Endothelial cell (in vitro differentiated cells): ENCODE data around the gene TEX101. TPM values are rescaled to one million over a fixed set of nuclear protein-coding genes. Genes with fewer than 3 reads are reported as not detected.

ENCODE experiments used
- DNase-seq: peaks from one replicate; pipeline ENCODE4 v3.0.0; 2021; ENCODE audit warnings: low spot score
- H3K27ac Mint-ChIP-seq: one replicate; pipeline ENCODE4 v1.8.0; 2021; ENCODE audit warnings: mixed read lengths, inconsistent platforms; ENCODE audit not compliant: unreplicated experiment
- H3K27me3 Mint-ChIP-seq: one replicate; pipeline ENCODE4 v1.8.0; 2021; ENCODE audit warnings: mild to moderate bottlenecking, moderate library complexity, mixed read lengths, inconsistent platforms; ENCODE audit not compliant: unreplicated experiment
- H3K36me3 Mint-ChIP-seq: one replicate; pipeline ENCODE4 v1.8.0; 2021; ENCODE audit warnings: mild to moderate bottlenecking, low read depth, mixed read lengths, inconsistent platforms; ENCODE audit not compliant: unreplicated experiment
- H3K4me1 Mint-ChIP-seq: one replicate; pipeline ENCODE4 v1.8.0; 2021; ENCODE audit warnings: mild to moderate bottlenecking, mixed read lengths, inconsistent platforms; ENCODE audit not compliant: unreplicated experiment
- H3K4me3 Mint-ChIP-seq: one replicate; pipeline ENCODE4 v1.8.0; 2021; ENCODE audit warnings: mild to moderate bottlenecking, mixed read lengths, inconsistent platforms; ENCODE audit not compliant: unreplicated experiment
- H3K9me3 Mint-ChIP-seq: one replicate; pipeline ENCODE4 v1.8.0; 2021; ENCODE audit warnings: mixed read lengths, inconsistent platforms; ENCODE audit not compliant: unreplicated experiment
- CTCF ChIP-seq: fragments of 200-600 bp; sonication (generic); IDR thresholded peaks from one replicate; pipeline ENCODE4 v1.5.0; 2021; ENCODE audit warnings: antibody characterized with exemption; ENCODE audit not compliant: unreplicated experiment
- total RNA-seq: library from RNA; stranded (reverse); fragmentation: NEBNext Ultra II Directional; extraction: Animal tissue kit (Norgen Biotek cat#: 25700); gene quantifications from one replicate; pipeline ENCODE4 v1.2.1, GENCODE V29; 2021; ENCODE audit not compliant: unreplicated experiment

The TEX101 gene
- total RNA-seq, 1 donor from 2014 or later, result not detected

GRCh38 chr19:43461303-43461702 is 46.6 kb downstream of the TEX101 start:
- Mint-ChIP-seq H3K27ac (no peak overlapping the region), H3K4me1 (peaks cover 5% of the 10 kb centered on the region), H3K4me3 (no peak overlapping the region), H3K9me3 (no peaks in the 10 kb centered on the region), H3K27me3 (peaks cover 16% of the 10 kb centered on the region), H3K36me3 (no peaks in the 10 kb centered on the region)
- DNase-seq, result no peak
- no peak for TF ChIP-seq CTCF

GRCh38 chr19:43462383-43462782 is 47.7 kb downstream of the TEX101 start:
- Mint-ChIP-seq H3K9me3 (no peaks in the 10 kb centered on the region), H3K27me3 (peaks cover 16% of the 10 kb centered on the region), H3K4me1 (peaks cover 5% of the 10 kb centered on the region), H3K4me3 (no peak overlapping the region), H3K36me3 (no peaks in the 10 kb centered on the region), H3K27ac (no peak overlapping the region)
- no peak for DNase-seq
- TF ChIP-seq CTCF, result no peak

- H3K27me3 Mint-ChIP-seq, result peaks cover 16% of the 10 kb centered on the region
- no peaks in the 10 kb centered on the region for H3K36me3 Mint-ChIP-seq
- H3K4me1 Mint-ChIP-seq, result peaks cover 5% of the 10 kb centered on the region
- H3K27ac Mint-ChIP-seq, result no peak overlapping the region
- H3K9me3 Mint-ChIP-seq, result no peaks in the 10 kb centered on the region
- no peak for DNase-seq
- no peak for TF ChIP-seq CTCF
- H3K4me3 Mint-ChIP-seq, result peak overlapping the region; percentile 95
Observed at GRCh38 chr19:43462785-43463380, 48.2 kb downstream of the TEX101 start.

GRCh38 chr19:43463381-43464133 is 48.9 kb downstream of the TEX101 start:
- no peak overlapping the region for H3K27ac Mint-ChIP-seq
- no peaks in the 10 kb centered on the region for H3K9me3 Mint-ChIP-seq
- H3K4me3 Mint-ChIP-seq, result peak overlapping the region; percentile 95
- H3K27me3 Mint-ChIP-seq, result peaks cover 16% of the 10 kb centered on the region
- no peak for TF ChIP-seq CTCF
- H3K36me3 Mint-ChIP-seq, result no peaks in the 10 kb centered on the region
- H3K4me1 Mint-ChIP-seq, result peaks cover 7% of the 10 kb centered on the region
- DNase-seq, result peak; percentile 97

GRCh38 chr19:43464134-43464775 is 49.6 kb downstream of the TEX101 start:
- Mint-ChIP-seq H3K36me3 (no peaks in the 10 kb centered on the region), H3K27ac (no peak overlapping the region), H3K27me3 (peaks cover 16% of the 10 kb centered on the region), H3K4me1 (peaks cover 12% of the 10 kb centered on the region), H3K4me3 (peak overlapping the region; percentile 95), H3K9me3 (no peaks in the 10 kb centered on the region)
- peak; percentile 65 for DNase-seq
- no peak for TF ChIP-seq CTCF
